ENCODE results near the gene SLC7A14.

Gene SLC7A14

GRCh38 chr3:170531657-170532335 is 54.1 kb downstream of the SLC7A14 start:
- no peak for DNase-seq (ENCODE audit: insufficient read length)
- FAIRE-seq = no peak

GRCh38 chr3:170531054-170531453 is 54.8 kb downstream of the SLC7A14 start:
- DNase-seq (ENCODE audit: insufficient read length) = no peak
- FAIRE-seq = no peak
- TF ChIP-seq POLR2AphosphoS5 (IDR thresholded peaks at IDR 0.05; ENCODE audit: low read depth, low read length) = no peak
- TF ChIP-seq TAF1 (IDR thresholded peaks at IDR 0.05; ENCODE audit: borderline replicate concordance, low read depth, low read length) = no peak
- no peak for TF ChIP-seq POLR2A (IDR thresholded peaks at IDR 0.05; ENCODE audit: low read depth, low read length)

More at GRCh38 chr3:170531657-170532335, 54.1 kb downstream of the SLC7A14 start:
- TF ChIP-seq POLR2AphosphoS5 (IDR thresholded peaks at IDR 0.05; ENCODE audit: low read depth, low read length) = no peak
- no peak for TF ChIP-seq TAF1 (IDR thresholded peaks at IDR 0.05; ENCODE audit: borderline replicate concordance, low read depth, low read length)
- no peak for TF ChIP-seq POLR2A (IDR thresholded peaks at IDR 0.05; ENCODE audit: low read depth, low read length)

GRCh38 chr3:170529912-170530311 is 56.0 kb downstream of the SLC7A14 start:
- TF ChIP-seq POLR2A (IDR thresholded peaks at IDR 0.05; ENCODE audit: low read depth, low read length) (no peak), POLR2AphosphoS5 (IDR thresholded peaks at IDR 0.05; ENCODE audit: low read depth, low read length) (no peak), TAF1 (IDR thresholded peaks at IDR 0.05; ENCODE audit: borderline replicate concordance, low read depth, low read length) (no peak)
- no peak for FAIRE-seq
- no peak for DNase-seq (ENCODE audit: insufficient read length)

- TF ChIP-seq POLR2AphosphoS5 (IDR thresholded peaks at IDR 0.05; ENCODE audit: low read depth, low read length) (no peak), POLR2A (IDR thresholded peaks at IDR 0.05; ENCODE audit: low read depth, low read length) (no peak), TAF1 (IDR thresholded peaks at IDR 0.05; ENCODE audit: borderline replicate concordance, low read depth, low read length) (no peak)
- DNase-seq (ENCODE audit: insufficient read length) = no peak
- no peak for FAIRE-seq
Observed at GRCh38 chr3:170529346-170529745, 56.5 kb downstream of the SLC7A14 start.

GRCh38 chr3:170528726-170529125 is 57.1 kb downstream of the SLC7A14 start:
- FAIRE-seq (no peak), DNase-seq (ENCODE audit: insufficient read length) (no peak)
- TF ChIP-seq POLR2AphosphoS5 (IDR thresholded peaks at IDR 0.05; ENCODE audit: low read depth, low read length) = no peak
- no peak for TF ChIP-seq POLR2A (IDR thresholded peaks at IDR 0.05; ENCODE audit: low read depth, low read length)
- no peak for TF ChIP-seq TAF1 (IDR thresholded peaks at IDR 0.05; ENCODE audit: borderline replicate concordance, low read depth, low read length)

- FAIRE-seq (no peak), DNase-seq (ENCODE audit: insufficient read length) (no peak)
- TF ChIP-seq POLR2A (IDR thresholded peaks at IDR 0.05; ENCODE audit: low read depth, low read length) (no peak), TAF1 (IDR thresholded peaks at IDR 0.05; ENCODE audit: borderline replicate concordance, low read depth, low read length) (no peak), POLR2AphosphoS5 (IDR thresholded peaks at IDR 0.05; ENCODE audit: low read depth, low read length) (no peak)
Observed at GRCh38 chr3:170524073-170524472, 61.8 kb downstream of the SLC7A14 start.

- FAIRE-seq = no peak
- DNase-seq (ENCODE audit: insufficient read length) = no peak
- TF ChIP-seq POLR2AphosphoS5 (IDR thresholded peaks at IDR 0.05; ENCODE audit: low read depth, low read length) = no peak
- no peak for TF ChIP-seq TAF1 (IDR thresholded peaks at IDR 0.05; ENCODE audit: borderline replicate concordance, low read depth, low read length)
- no peak for TF ChIP-seq POLR2A (IDR thresholded peaks at IDR 0.05; ENCODE audit: low read depth, low read length)
Observed at GRCh38 chr3:170523248-170523647, 62.6 kb downstream of the SLC7A14 start.

- no peak for DNase-seq (ENCODE audit: insufficient read length)
- FAIRE-seq = no peak
Observed at GRCh38 chr3:170522201-170522600, 63.7 kb downstream of the SLC7A14 start.

GRCh38 chr3:170520996-170521395 is 64.9 kb downstream of the SLC7A14 start:
- TF ChIP-seq TAF1 (IDR thresholded peaks at IDR 0.05; ENCODE audit: borderline replicate concordance, low read depth, low read length) (no peak), POLR2AphosphoS5 (IDR thresholded peaks at IDR 0.05; ENCODE audit: low read depth, low read length) (no peak), POLR2A (IDR thresholded peaks at IDR 0.05; ENCODE audit: low read depth, low read length) (no peak)
- DNase-seq (ENCODE audit: insufficient read length) (no peak), FAIRE-seq (no peak)

More at GRCh38 chr3:170522201-170522600, 63.7 kb downstream of the SLC7A14 start:
- no peak for TF ChIP-seq POLR2A (IDR thresholded peaks at IDR 0.05; ENCODE audit: low read depth, low read length)
- no peak for TF ChIP-seq TAF1 (IDR thresholded peaks at IDR 0.05; ENCODE audit: borderline replicate concordance, low read depth, low read length)
- no peak for TF ChIP-seq POLR2AphosphoS5 (IDR thresholded peaks at IDR 0.05; ENCODE audit: low read depth, low read length)

GRCh38 chr3:170517242-170517945 is 68.5 kb downstream of the SLC7A14 start:
- DNase-seq (ENCODE audit: insufficient read length) (no peak), FAIRE-seq (no peak)
- TF ChIP-seq POLR2AphosphoS5 (IDR thresholded peaks at IDR 0.05; ENCODE audit: low read depth, low read length) (no peak), POLR2A (IDR thresholded peaks at IDR 0.05; ENCODE audit: low read depth, low read length) (no peak), TAF1 (IDR thresholded peaks at IDR 0.05; ENCODE audit: borderline replicate concordance, low read depth, low read length) (no peak)

- DNase-seq (ENCODE audit: insufficient read length) (no peak), FAIRE-seq (no peak)
- no peak for TF ChIP-seq TAF1 (IDR thresholded peaks at IDR 0.05; ENCODE audit: borderline replicate concordance, low read depth, low read length)
- no peak for TF ChIP-seq POLR2AphosphoS5 (IDR thresholded peaks at IDR 0.05; ENCODE audit: low read depth, low read length)
- TF ChIP-seq POLR2A (IDR thresholded peaks at IDR 0.05; ENCODE audit: low read depth, low read length) = no peak
Observed at GRCh38 chr3:170513642-170514041, 72.2 kb downstream of the SLC7A14 start.

- no peak for TF ChIP-seq POLR2AphosphoS5 (IDR thresholded peaks at IDR 0.05; ENCODE audit: low read depth, low read length)
- TF ChIP-seq POLR2A (IDR thresholded peaks at IDR 0.05; ENCODE audit: low read depth, low read length) = no peak
- no peak for TF ChIP-seq TAF1 (IDR thresholded peaks at IDR 0.05; ENCODE audit: borderline replicate concordance, low read depth, low read length)
- no peak for FAIRE-seq
- DNase-seq (ENCODE audit: insufficient read length) = no peak
Observed at GRCh38 chr3:170511371-170511770, 74.5 kb downstream of the SLC7A14 start.
